Fibroblast of mammary gland (primary cell): Measurements from ENCODE around the gene FHIP1A.

Experiments used
- DNase-seq: peaks from one replicate; pipeline ENCODE4 v3.0.0-alpha.2; 2010; ENCODE audit warnings: low read depth
- H3K4me3 ChIP-seq: 2 replicates; pipeline ENCODE4 v1.5.1; 2011; ENCODE audit warnings: low read depth, mild to moderate bottlenecking, low read length, moderate library complexity; ENCODE audit not compliant: control insufficient read depth
- CTCF ChIP-seq: conservative IDR thresholded peaks from 2 replicates; pipeline ENCODE4 v1.5.1; 2011; ENCODE audit warnings: low read depth, low read length, inconsistent platforms; ENCODE audit not compliant: control insufficient read depth, insufficient read depth

The FHIP1A gene

DNA sequence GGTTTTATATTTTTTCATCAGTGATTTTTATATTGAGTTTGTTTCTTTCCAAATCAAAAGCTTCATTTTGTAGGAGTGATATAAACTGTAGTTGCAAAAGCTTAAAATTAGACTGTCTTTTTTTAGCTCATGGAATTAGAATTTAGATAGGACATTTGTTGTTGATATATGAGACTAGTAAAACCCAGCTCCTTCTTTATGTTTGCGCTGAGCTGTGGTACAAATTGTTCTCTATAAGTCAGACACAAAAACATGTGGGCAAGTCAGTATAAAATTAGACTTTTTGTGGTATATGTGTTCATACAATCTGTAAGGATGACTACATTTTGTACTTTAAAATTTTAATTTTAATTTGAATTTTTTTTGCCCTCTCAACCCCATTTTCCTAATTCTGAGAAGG, 18.3 kb downstream of the FHIP1A start:
- DNase-seq = no peak
- TF ChIP-seq CTCF = no peak
- H3K4me3 ChIP-seq = no peak overlapping the region

- no peak for TF ChIP-seq CTCF
- DNase-seq = no peak
- H3K4me3 ChIP-seq = no peak overlapping the region
Measured at GRCh38 chr4:151428346-151428745, 19.4 kb downstream of the FHIP1A start.

- no peak for DNase-seq
- no peak for TF ChIP-seq CTCF
- no peak overlapping the region for H3K4me3 ChIP-seq
Measured at GRCh38 chr4:151429957-151430570, 21.1 kb downstream of the FHIP1A start.

DNA sequence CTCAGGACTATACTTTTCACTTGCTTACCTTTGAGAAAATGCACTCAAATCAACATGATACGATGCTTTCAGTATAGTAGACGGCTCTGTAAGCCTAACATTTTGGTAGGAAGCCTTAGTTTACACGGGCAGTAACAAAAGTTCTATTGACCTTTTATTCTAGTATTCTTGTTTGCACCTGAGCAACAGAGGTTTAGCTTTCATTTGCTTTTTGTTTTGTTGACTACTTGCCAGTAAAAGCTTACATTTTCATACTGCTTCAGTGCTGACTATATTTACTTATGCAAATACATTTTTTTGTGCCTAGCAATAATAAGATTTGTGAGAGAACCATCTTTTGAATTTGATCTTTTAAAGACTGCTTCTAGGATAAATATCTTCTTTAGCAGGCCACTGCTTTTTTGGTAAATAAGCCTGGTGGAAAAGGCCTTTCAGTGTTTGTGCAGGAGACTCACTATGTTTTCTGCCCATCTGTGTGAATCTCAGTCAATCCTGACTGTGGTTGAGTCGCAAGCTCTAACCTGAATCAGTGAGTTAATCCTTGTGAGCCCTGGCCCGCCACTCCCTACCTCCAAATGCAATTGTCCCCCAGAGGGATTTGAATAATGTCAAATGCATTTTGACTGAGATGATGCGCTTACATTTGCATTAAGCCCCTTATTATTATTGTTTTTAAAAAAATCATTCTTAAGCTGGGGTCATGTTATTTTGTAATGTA, 21.9 kb downstream of the FHIP1A start:
- no peak for DNase-seq
- H3K4me3 ChIP-seq = no peak overlapping the region
- TF ChIP-seq CTCF = no peak

DNA sequence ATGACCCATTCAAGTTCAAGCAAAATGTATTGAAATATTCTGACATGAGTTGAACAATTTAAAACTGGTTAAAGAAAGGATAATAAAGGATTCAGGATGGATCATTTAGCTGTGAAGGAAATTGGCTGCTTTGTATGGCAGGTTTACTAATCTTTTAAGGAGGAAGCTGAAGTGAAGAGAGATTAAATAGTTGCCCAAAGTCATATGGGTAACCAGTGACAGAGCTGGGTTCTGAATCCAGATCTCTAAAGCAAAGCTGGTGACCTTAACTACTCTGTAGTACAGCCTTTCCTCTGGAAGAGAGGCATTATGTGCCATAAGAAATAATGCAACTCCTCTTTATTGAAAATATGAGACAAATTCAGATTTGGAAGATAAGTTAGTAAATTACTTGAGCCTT, 22.8 kb downstream of the FHIP1A start:
- TF ChIP-seq CTCF = no peak

DNA sequence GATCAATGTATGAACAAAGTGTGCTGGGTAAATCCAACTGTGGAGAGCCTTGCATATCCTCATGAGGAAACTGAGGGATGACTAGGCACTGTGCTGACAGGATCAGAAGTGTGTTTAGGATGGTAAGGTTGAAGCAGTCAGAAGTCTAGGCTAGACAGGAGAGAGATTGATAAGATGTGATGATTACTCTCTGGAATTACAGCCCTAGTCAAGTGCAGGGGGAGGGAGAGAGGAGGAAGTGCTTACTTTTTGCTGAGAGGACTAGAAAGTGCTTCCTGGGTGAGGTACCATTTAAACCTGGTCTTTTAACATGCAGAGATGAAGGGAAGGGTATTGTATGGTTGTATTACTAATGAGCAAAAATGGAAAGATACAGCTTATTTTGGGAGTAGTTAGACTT, 23.7 kb downstream of the FHIP1A start:
- H3K4me3 ChIP-seq = no peak overlapping the region
- no peak for TF ChIP-seq CTCF
- no peak for DNase-seq

More for the DNA sequence above, 22.8 kb downstream of the FHIP1A start:
- no peak for DNase-seq
- H3K4me3 ChIP-seq = no peak overlapping the region
